Prostate gland (tissue), 1 donor: Measurements from ENCODE around the gene MITF.

ENCODE experiments used
- POLR2A ChIP-seq: fragments of 450-650 bp; IDR thresholded peaks from one replicate; pipeline ENCODE4 v1.6.1; 2016; ENCODE audit warnings: antibody characterized with exemption, mild to moderate bottlenecking
- POLR2AphosphoS5 ChIP-seq: sonication (generic); formaldehyde crosslinking; IDR thresholded peaks from one replicate; pipeline ENCODE4 v1.6.1; 2017; ENCODE audit warnings: antibody characterized with exemption

- TF ChIP-seq POLR2A (no peak), POLR2AphosphoS5 (no peak)
Measured at GRCh38 chr3:69691860-69692259, 47.4 kb upstream of the MITF start.
